Fibroblast of lung (primary cell): ENCODE results near the gene SLC7A6.

Experiments
- CTCF ChIP-seq, 2 donors: IDR thresholded peaks in 1 of 2; conservative IDR thresholded peaks in 1 of 2; 1 replicate in 1 of 2; 2 replicates in 1 of 2; pipeline ENCODE4 v1.5.1; 2011 to 2012; ENCODE audit warnings: low read length in 2 of 2, control low read depth in 1 of 2, inconsistent platforms in 1 of 2, low read depth in 1 of 2, mild to moderate bottlenecking in 1 of 2
- EZH2 ChIP-seq: IDR thresholded peaks from 2 replicates; pipeline ENCODE4 v1.5.1; 2012; ENCODE audit warnings: low read length, control low read depth, mild to moderate bottlenecking; ENCODE audit errors: missing control alignments

- TF ChIP-seq CTCF (conservative IDR thresholded peaks at IDR 0.05 in 1 of 2, IDR thresholded peaks at IDR 0.05 in 1 of 2; ENCODE audit: low read depth in 1 of 2, low read length in 2 of 2) (no peak), EZH2 (no peak)
These were observed 11.9 kb upstream of the SLC7A6 start for GRCh38 chr16:68252383-68252782.
